Measurements from ENCODE around the gene GPR108. TPM values are rescaled to one million over a fixed set of nuclear protein-coding genes. Genes with fewer than 3 reads are reported as not detected.

Gene GPR108
- total RNA-seq, 4 donors from 2014 or later, result 44.0 to 68.8 (median 60.1) TPM

GRCh38 chr19:6734096-6734696, 3.2 kb downstream of the GPR108 start:
- Histone ChIP-seq H3K4me3 (no peak overlapping the region), H3K27ac (peak overlapping the region in 1 of 4 donors; percentile 4), H3K4me1 (peaks cover 0 to 42% (median 24%) of the 10 kb centered on the region in 3 donors), H3K36me3 (peaks cover 0 to 49% of the 10 kb centered on the region in 2 donors), H3K27me3 (no peaks in the 10 kb centered on the region), H3K9me3 (no peaks in the 10 kb centered on the region)
- 65 to 100% methylated on average over 1 to 6 of the region's 20 CpGs for WGBS, 2 donors (ENCODE audit: low coverage in 1 of 2)
- no peak for ATAC-seq
- TF ChIP-seq EP300 (IDR thresholded peaks at IDR 0.05), result no peak
- TF ChIP-seq POLR2A (IDR thresholded peaks at IDR 0.05), result no peak
- no peak for TF ChIP-seq POLR2AphosphoS5 (IDR thresholded peaks at IDR 0.05)
- TF ChIP-seq CTCF (IDR thresholded peaks at IDR 0.05), result no peak

GRCh38 chr19:6733338-6734095, 3.9 kb downstream of the GPR108 start:
- whole genome bisulfite sequencing, 2 donors (ENCODE audit: low coverage in 1 of 2), result 100% methylated on average over 1 of the region's 29 CpGs; no CpG with 5 or more reads in 1 of the 2 donors
- no peak overlapping the region for H3K4me3 ChIP-seq
- ATAC-seq, result no peak
- H3K36me3 ChIP-seq, result peaks cover 0 to 49% of the 10 kb centered on the region in 2 donors
- TF ChIP-seq CTCF (IDR thresholded peaks at IDR 0.05) (peak in 2 of 4 experiments; percentile 15 to 49), EP300 (IDR thresholded peaks at IDR 0.05) (no peak)
- H3K4me1 ChIP-seq, result peaks cover 0 to 36% (median 17%) of the 10 kb centered on the region in 3 donors
- peak overlapping the region in 1 of 4 donors; percentile 4 for H3K27ac ChIP-seq
- H3K27me3 ChIP-seq, result no peaks in the 10 kb centered on the region
- H3K9me3 ChIP-seq, result no peaks in the 10 kb centered on the region

- WGBS, 2 donors (ENCODE audit: low coverage in 1 of 2), result 92% methylated on average over 14 of the region's 21 CpGs; no CpG with 5 or more reads in 1 of the 2 donors
- Histone ChIP-seq H3K4me1 (peaks cover 0 to 29% (median 11%) of the 10 kb centered on the region in 3 donors), H3K27ac (no peak overlapping the region)
These were observed 4.5 kb downstream of the GPR108 start for GRCh38 chr19:6732803-6733337.

GRCh38 chr19:6731822-6732221, 5.6 kb downstream of the GPR108 start:
- H3K4me3 ChIP-seq, result no peak overlapping the region
- H3K36me3 ChIP-seq, result peaks cover 0 to 49% of the 10 kb centered on the region in 2 donors
- no peak for TF ChIP-seq CTCF (IDR thresholded peaks at IDR 0.05)
- H3K27ac ChIP-seq, result no peak overlapping the region
- WGBS, 2 donors (ENCODE audit: low coverage in 1 of 2), result 77% methylated on average over 11 of the region's 22 CpGs; no CpG with 5 or more reads in 1 of the 2 donors
- no peak for ATAC-seq
- H3K9me3 ChIP-seq, result no peaks in the 10 kb centered on the region
- peaks cover 0 to 27% (median 10%) of the 10 kb centered on the region in 3 donors for H3K4me1 ChIP-seq
- H3K27me3 ChIP-seq, result no peaks in the 10 kb centered on the region

More at GRCh38 chr19:6732803-6733337, 4.5 kb downstream of the GPR108 start:
- ATAC-seq, result no peak
- H3K9me3 ChIP-seq, result no peaks in the 10 kb centered on the region
- no peak for TF ChIP-seq CTCF (IDR thresholded peaks at IDR 0.05)
- TF ChIP-seq EP300 (IDR thresholded peaks at IDR 0.05), result no peak
- TF ChIP-seq POLR2A (IDR thresholded peaks at IDR 0.05), result no peak
- TF ChIP-seq POLR2AphosphoS5 (IDR thresholded peaks at IDR 0.05), result no peak
- peaks cover 0 to 49% of the 10 kb centered on the region in 2 donors for H3K36me3 ChIP-seq
- H3K27me3 ChIP-seq, result no peaks in the 10 kb centered on the region
- no peak overlapping the region for H3K4me3 ChIP-seq
